Stimulated activated CD4-positive, alpha-beta T cell treated with anti-CD3 and anti-CD28 coated beads, Interleukin-1b, Interleukin-23, amount 100 ng/mL, for 48 hours (primary cell): Measurements from ENCODE around the gene FAM219B.
"Not testable (repeated sequence)": the region's sequence is repeated elsewhere in the genome, so short reads cannot be mapped to it uniquely, and the experiment has no call there.

Experiments used
- DNase-seq: peaks from one replicate; pipeline ENCODE4 v3.0.0-alpha.2; 2020

FAM219B gene

GRCh38 chr15:74902295-74903075 lies 4.2 kb downstream of the FAM219B start:
- DNase-seq = no peak

GRCh38 chr15:74901612-74902063 lies 5.0 kb downstream of the FAM219B start:
- DNase-seq = peak; percentile 54

GRCh38 chr15:74897300-74897701 lies 9.3 kb downstream of the FAM219B start:
- DNase-seq = no peak

GRCh38 chr15:74896316-74896715 lies 10.3 kb downstream of the FAM219B start:
- DNase-seq = no peak

- no peak for DNase-seq
Measured at GRCh38 chr15:74895830-74896229, 10.8 kb downstream of the FAM219B start.

- DNase-seq = not testable (repeated sequence)
Measured at GRCh38 chr15:74894383-74894782, 12.3 kb downstream of the FAM219B start.

GRCh38 chr15:74893627-74894026 lies 13.0 kb downstream of the FAM219B start:
- no peak for DNase-seq

- DNase-seq = no peak
Measured at GRCh38 chr15:74892931-74893330, 13.7 kb downstream of the FAM219B start.

- DNase-seq = no peak
Measured at GRCh38 chr15:74892313-74892712, 14.3 kb downstream of the FAM219B start.

- no peak for DNase-seq
Measured at GRCh38 chr15:74891469-74891868, 15.2 kb downstream of the FAM219B start.

GRCh38 chr15:74890665-74890960 lies 16.0 kb downstream of the FAM219B start:
- DNase-seq = no peak

GRCh38 chr15:74889883-74890664 lies 16.6 kb downstream of the FAM219B start, which contains the start of gene MPI:
Gene MPI (plus strand): TSS chr15:74890042. CDS start chr15:74890074, 32 bp downstream.
- DNase-seq = peak; percentile 91

GRCh38 chr15:74889390-74889882 lies 17.2 kb downstream of the FAM219B start:
- DNase-seq = no peak

- no peak for DNase-seq
Measured at GRCh38 chr15:74888716-74889115, 17.9 kb downstream of the FAM219B start.

GRCh38 chr15:74887537-74888193 lies 19.0 kb downstream of the FAM219B start:
- DNase-seq = not testable (repeated sequence)

- DNase-seq = no peak
Measured at GRCh38 chr15:74885461-74885860, 21.2 kb downstream of the FAM219B start.

GRCh38 chr15:74884428-74885223 lies 22.0 kb downstream of the FAM219B start:
- no peak for DNase-seq

- no peak for DNase-seq
Measured at GRCh38 chr15:74882528-74882927, 24.1 kb downstream of the FAM219B start.

GRCh38 chr15:74878273-74878672 lies 28.4 kb downstream of the FAM219B start:
- no peak for DNase-seq

- DNase-seq = no peak
Measured at GRCh38 chr15:74873756-74874424, 32.8 kb downstream of the FAM219B start.

- peak; percentile 91 for DNase-seq
Measured at GRCh38 chr15:74873036-74873755, 33.5 kb downstream of the FAM219B start, which contains the start of gene SCAMP2. Gene SCAMP2 (minus strand): TSS chr15:74873365. CDS start chr15:74873255, 110 bp downstream.
